GM04504 (cell line): ENCODE data around the gene ZNF213.
"Not testable (repeated sequence)": the region's sequence is repeated elsewhere in the genome, so short reads cannot be mapped to it uniquely, and the experiment has no call there.

ENCODE experiments used
- DNase-seq: peaks from one replicate; pipeline ENCODE4 v3.0.0-alpha.2; 2012; ENCODE audit warnings: low read depth

ZNF213 gene

GRCh38 chr16:3170440-3171180 lies 35.8 kb downstream of the ZNF213 start:
- no peak for DNase-seq

GRCh38 chr16:3171181-3171854 lies 36.5 kb downstream of the ZNF213 start:
- no peak for DNase-seq

GRCh38 chr16:3171855-3172593 lies 37.2 kb downstream of the ZNF213 start:
- DNase-seq = no peak

GRCh38 chr16:3173892-3174617 lies 39.2 kb downstream of the ZNF213 start:
- no peak for DNase-seq

GRCh38 chr16:3174618-3175148 lies 39.9 kb downstream of the ZNF213 start:
- DNase-seq = no peak

- DNase-seq = no peak
Measured at GRCh38 chr16:3175157-3176093, 40.6 kb downstream of the ZNF213 start.

- DNase-seq = no peak
Measured at GRCh38 chr16:3179651-3180050, 44.8 kb downstream of the ZNF213 start.

- no peak for DNase-seq
Measured at GRCh38 chr16:3180445-3180878, 45.6 kb downstream of the ZNF213 start.

- not testable (repeated sequence) for DNase-seq
Measured at GRCh38 chr16:3182293-3182607, 47.4 kb downstream of the ZNF213 start.

- no peak for DNase-seq
Measured at GRCh38 chr16:3182608-3183444, 48.0 kb downstream of the ZNF213 start.

- DNase-seq = no peak
Measured at GRCh38 chr16:3183445-3184139, 48.8 kb downstream of the ZNF213 start.

GRCh38 chr16:3186946-3187690 lies 52.3 kb downstream of the ZNF213 start:
- no peak for DNase-seq

- no peak for DNase-seq
Measured at GRCh38 chr16:3187798-3188674, 53.2 kb downstream of the ZNF213 start, which contains the start of gene OR1F1. OR1F1 (plus strand) TSS chr16:3188204.

GRCh38 chr16:3188675-3188924 lies 53.8 kb downstream of the ZNF213 start:
- no peak for DNase-seq

GRCh38 chr16:3188925-3189825 lies 54.3 kb downstream of the ZNF213 start:
- no peak for DNase-seq

GRCh38 chr16:3189869-3190268 lies 55.0 kb downstream of the ZNF213 start:
- no peak for DNase-seq

GRCh38 chr16:3190949-3191353 lies 56.1 kb downstream of the ZNF213 start:
- DNase-seq = no peak
